A549 (cell line): ENCODE measurements around the gene ZBTB20.

ENCODE experiments used
- BHLHE40 ChIP-seq: IDR thresholded peaks from 2 replicates; pipeline ENCODE4 v1.6.1; 2012; ENCODE audit warnings: low read depth, low read length, inconsistent platforms
- CTCF ChIP-seq: fragments of >200 bp; sonication (Bioruptor Twin); formaldehyde crosslinking; IDR thresholded peaks from 3 replicates; pipeline ENCODE4 v1.5.1; 2016
- ELK1 ChIP-seq: fragments of 150-350 bp; IDR thresholded peaks from 2 replicates; pipeline ENCODE4 v1.6.1; 2014; ENCODE audit warnings: low read depth, mild to moderate bottlenecking, low read length
- EP300 ChIP-seq, 2 experiments: fragments of >200 bp; sonication (Bioruptor Twin); formaldehyde crosslinking; IDR thresholded peaks; 2 replicates in 1 of 2; 3 replicates in 1 of 2; pipeline ENCODE4 v1.6.1; 2016 to 2017
- HDAC2 ChIP-seq: fragments of 200-600 bp; sonication (generic); IDR thresholded peaks from 2 replicates; pipeline ENCODE4 v1.6.1; 2016
- HOXB5 ChIP-seq: fragments of 250-450 bp; sonication (Bioruptor Pico); IDR thresholded peaks from 2 replicates; pipeline ENCODE4 v1.5.0; 2020; ENCODE audit warnings: mild to moderate bottlenecking, moderate library complexity
- JUN ChIP-seq, 2 experiments: fragments of >200 bp; sonication (Bioruptor Twin); formaldehyde crosslinking; IDR thresholded peaks; 2 replicates in 1 of 2; 3 replicates in 1 of 2; pipeline ENCODE4 v1.6.1; 2016 to 2017
- POLR2A ChIP-seq: IDR thresholded peaks from 2 replicates; pipeline ENCODE4 v1.6.1; 2012; ENCODE audit warnings: mild to moderate bottlenecking, low read length
- REST ChIP-seq: fragments of 200-600 bp; sonication (generic); IDR thresholded peaks from 2 replicates; pipeline ENCODE4 v1.6.1; 2016; ENCODE audit warnings: antibody characterized with exemption, mild to moderate bottlenecking, moderate library complexity
- USF2 ChIP-seq: fragments of 450-650 bp; IDR thresholded peaks from 2 replicates; pipeline ENCODE4 v1.6.1; 2014; ENCODE audit warnings: antibody characterized with exemption
- ZC3H11A ChIP-seq: fragments of 450-650 bp; IDR thresholded peaks from 2 replicates; pipeline ENCODE4 v1.6.1; 2014; ENCODE audit warnings: antibody characterized with exemption, mild to moderate bottlenecking

- no peak for TF ChIP-seq POLR2A
- TF ChIP-seq HOXB5, result no peak
- no peak for TF ChIP-seq ELK1
- TF ChIP-seq REST, result no peak
- TF ChIP-seq CTCF, result no peak
- no peak for TF ChIP-seq USF2
- no peak for TF ChIP-seq EP300 (IDR thresholded peaks at IDR 0.05)
- TF ChIP-seq HDAC2, result no peak
- TF ChIP-seq JUN (IDR thresholded peaks at IDR 0.05), result no peak
- no peak for TF ChIP-seq ZC3H11A
- TF ChIP-seq BHLHE40, result no peak
Measured at GRCh38 chr3:114440700-114441099, 706.4 kb downstream of the ZBTB20 start.
